ENCODE results near the gene RAPGEF1. TPM values are rescaled to one million over a fixed set of nuclear protein-coding genes. Genes with fewer than 3 reads are reported as not detected.

RAPGEF1 gene
- total and polyA plus RNA-seq, 2 of the 13 experiments (the other 11 are each of a cell fraction or from before 2014, with no cell fraction given): 21.2 to 38.9 TPM

DNA sequence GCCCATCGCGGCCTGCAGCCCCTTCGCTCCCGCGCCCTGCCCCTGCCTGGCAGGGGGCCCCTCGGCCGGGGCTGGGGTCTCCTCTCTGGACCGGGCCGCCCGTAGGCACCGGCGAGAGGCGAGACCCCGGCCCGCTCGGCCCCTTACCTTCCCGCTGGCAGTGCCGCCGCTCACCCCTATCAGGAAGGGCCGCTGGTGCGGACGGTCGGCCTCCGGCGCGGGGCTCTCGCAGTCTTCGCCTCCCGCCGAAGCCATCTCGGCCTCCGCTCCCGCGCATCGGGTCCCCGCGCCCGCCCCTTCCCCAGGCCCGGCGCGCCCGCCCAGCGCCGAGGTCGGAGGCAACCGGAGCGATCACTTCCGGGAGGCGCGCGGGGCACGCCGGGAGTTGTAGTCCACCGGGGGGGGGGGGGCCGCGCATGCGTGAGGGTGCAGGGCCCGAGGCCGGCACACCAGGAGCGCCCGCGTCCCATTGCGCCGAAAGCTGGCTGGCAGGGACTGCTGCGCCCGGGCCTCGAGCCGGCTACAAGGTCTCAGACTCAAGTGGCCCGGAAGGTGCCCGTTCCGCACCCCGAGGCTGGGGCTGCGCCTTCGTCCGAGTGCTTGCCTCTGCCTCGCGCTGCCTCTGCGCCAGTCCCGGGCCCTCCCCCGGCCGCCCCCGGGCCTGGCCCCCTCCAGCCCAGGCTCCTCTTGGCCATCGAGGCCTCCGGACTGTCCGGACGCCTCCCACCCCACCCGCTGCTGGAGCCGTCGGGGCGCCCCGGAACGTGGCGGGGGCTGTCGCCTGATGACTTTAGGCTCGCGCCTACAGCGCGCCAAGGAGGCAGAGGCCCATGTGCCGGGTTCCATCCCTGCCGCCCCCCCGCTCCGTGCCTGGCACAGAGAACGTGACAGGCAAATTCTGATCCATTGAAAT is 208.7 kb downstream of the RAPGEF1 start, which contains the start of gene UCK1 (continued):
- TF ChIP-seq REPIN1 (CRISPR knock-in tag; IDR thresholded peaks at IDR 0.05; ENCODE audit: borderline replicate concordance, low read depth): 0 out of 2 replicates have a peak, but pooled peaks have one; percentile 16
- TF ChIP-seq GZF1 (CRISPR knock-in tag; IDR thresholded peaks at IDR 0.05): no peak
- no peak for TF ChIP-seq ZNF644 (CRISPR knock-in tag; IDR thresholded peaks at IDR 0.05; ENCODE audit: low read depth)
- TF ChIP-seq KMT2B (CRISPR knock-in tag; IDR thresholded peaks at IDR 0.05): no peak
- TF ChIP-seq SMYD3 (CRISPR knock-in tag; IDR thresholded peaks at IDR 0.05): no peak
- no peak; the same call in 1 of the 2 replicates for TF ChIP-seq ZNF546 (CRISPR knock-in tag; conservative IDR thresholded peaks at IDR 0.05)
- TF ChIP-seq ZNF160 (CRISPR knock-in tag; IDR thresholded peaks at IDR 0.05): no peak
- peak; percentile 49; the same call in 1 of the 2 replicates for TF ChIP-seq POLR2AphosphoS5 (IDR thresholded peaks at IDR 0.05; ENCODE audit: low read depth, low read length)
- TF ChIP-seq, protein P1, sequence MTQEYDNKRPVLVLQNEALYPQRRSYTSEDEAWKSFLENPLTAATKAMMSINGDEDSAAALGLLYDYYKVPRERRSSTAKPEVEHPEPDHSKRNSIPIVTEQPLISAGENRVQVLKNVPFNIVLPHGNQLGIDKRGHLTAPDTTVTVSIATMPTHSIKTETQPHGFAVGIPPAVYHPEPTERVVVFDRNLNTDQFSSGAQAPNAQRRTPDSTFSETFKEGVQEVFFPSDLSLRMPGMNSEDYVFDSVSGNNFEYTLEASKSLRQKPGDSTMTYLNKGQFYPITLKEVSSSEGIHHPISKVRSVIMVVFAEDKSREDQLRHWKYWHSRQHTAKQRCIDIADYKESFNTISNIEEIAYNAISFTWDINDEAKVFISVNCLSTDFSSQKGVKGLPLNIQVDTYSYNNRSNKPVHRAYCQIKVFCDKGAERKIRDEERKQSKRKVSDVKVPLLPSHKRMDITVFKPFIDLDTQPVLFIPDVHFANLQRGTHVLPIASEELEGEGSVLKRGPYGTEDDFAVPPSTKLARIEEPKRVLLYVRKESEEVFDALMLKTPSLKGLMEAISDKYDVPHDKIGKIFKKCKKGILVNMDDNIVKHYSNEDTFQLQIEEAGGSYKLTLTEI (CRISPR knock-in tag; conservative IDR thresholded peaks at IDR 0.05): no peak
- TF ChIP-seq, protein P2, sequence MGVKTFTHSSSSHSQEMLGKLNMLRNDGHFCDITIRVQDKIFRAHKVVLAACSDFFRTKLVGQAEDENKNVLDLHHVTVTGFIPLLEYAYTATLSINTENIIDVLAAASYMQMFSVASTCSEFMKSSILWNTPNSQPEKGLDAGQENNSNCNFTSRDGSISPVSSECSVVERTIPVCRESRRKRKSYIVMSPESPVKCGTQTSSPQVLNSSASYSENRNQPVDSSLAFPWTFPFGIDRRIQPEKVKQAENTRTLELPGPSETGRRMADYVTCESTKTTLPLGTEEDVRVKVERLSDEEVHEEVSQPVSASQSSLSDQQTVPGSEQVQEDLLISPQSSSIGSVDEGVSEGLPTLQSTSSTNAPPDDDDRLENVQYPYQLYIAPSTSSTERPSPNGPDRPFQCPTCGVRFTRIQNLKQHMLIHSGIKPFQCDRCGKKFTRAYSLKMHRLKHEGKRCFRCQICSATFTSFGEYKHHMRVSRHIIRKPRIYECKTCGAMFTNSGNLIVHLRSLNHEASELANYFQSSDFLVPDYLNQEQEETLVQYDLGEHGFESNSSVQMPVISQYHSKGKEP (CRISPR knock-in tag; IDR thresholded peaks at IDR 0.05): no peak
- TF ChIP-seq DMAP1 (CRISPR knock-in tag; IDR thresholded peaks at IDR 0.05): no peak
- TF ChIP-seq MED1 (CRISPR knock-in tag; IDR thresholded peaks at IDR 0.05): peak; percentile 15; the same call in 1 of the 2 replicates
- no peak for TF ChIP-seq PHB2 (IDR thresholded peaks at IDR 0.05; ENCODE audit: partially characterized antibody)
- TF ChIP-seq PAX8 (CRISPR knock-in tag; IDR thresholded peaks at IDR 0.05; ENCODE audit: borderline replicate concordance): no peak
- TF ChIP-seq TBX2 (CRISPR knock-in tag; IDR thresholded peaks at IDR 0.05; ENCODE audit: borderline replicate concordance): peak; percentile 39; the same call in 1 of the 2 replicates
- TF ChIP-seq, protein P3, sequence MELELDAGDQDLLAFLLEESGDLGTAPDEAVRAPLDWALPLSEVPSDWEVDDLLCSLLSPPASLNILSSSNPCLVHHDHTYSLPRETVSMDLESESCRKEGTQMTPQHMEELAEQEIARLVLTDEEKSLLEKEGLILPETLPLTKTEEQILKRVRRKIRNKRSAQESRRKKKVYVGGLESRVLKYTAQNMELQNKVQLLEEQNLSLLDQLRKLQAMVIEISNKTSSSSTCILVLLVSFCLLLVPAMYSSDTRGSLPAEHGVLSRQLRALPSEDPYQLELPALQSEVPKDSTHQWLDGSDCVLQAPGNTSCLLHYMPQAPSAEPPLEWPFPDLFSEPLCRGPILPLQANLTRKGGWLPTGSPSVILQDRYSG (CRISPR knock-in tag; IDR thresholded peaks at IDR 0.05): no peak
- TF ChIP-seq, protein P4, sequence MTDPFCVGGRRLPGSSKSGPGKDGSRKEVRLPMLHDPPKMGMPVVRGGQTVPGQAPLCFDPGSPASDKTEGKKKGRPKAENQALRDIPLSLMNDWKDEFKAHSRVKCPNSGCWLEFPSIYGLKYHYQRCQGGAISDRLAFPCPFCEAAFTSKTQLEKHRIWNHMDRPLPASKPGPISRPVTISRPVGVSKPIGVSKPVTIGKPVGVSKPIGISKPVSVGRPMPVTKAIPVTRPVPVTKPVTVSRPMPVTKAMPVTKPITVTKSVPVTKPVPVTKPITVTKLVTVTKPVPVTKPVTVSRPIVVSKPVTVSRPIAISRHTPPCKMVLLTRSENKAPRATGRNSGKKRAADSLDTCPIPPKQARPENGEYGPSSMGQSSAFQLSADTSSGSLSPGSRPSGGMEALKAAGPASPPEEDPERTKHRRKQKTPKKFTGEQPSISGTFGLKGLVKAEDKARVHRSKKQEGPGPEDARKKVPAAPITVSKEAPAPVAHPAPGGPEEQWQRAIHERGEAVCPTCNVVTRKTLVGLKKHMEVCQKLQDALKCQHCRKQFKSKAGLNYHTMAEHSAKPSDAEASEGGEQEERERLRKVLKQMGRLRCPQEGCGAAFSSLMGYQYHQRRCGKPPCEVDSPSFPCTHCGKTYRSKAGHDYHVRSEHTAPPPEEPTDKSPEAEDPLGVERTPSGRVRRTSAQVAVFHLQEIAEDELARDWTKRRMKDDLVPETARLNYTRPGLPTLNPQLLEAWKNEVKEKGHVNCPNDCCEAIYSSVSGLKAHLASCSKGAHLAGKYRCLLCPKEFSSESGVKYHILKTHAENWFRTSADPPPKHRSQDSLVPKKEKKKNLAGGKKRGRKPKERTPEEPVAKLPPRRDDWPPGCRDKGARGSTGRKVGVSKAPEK (CRISPR knock-in tag; IDR thresholded peaks at IDR 0.05; ENCODE audit: borderline replicate concordance): no peak
- TF ChIP-seq ZSCAN20 (CRISPR knock-in tag; IDR thresholded peaks at IDR 0.05; ENCODE audit: borderline replicate concordance): 0 out of 2 replicates have a peak, but pooled peaks have one; percentile 33
- TF ChIP-seq ELF4 (CRISPR knock-in tag; IDR thresholded peaks at IDR 0.05; ENCODE audit: borderline replicate concordance): no peak
- TF ChIP-seq SP140L (CRISPR knock-in tag; IDR thresholded peaks at IDR 0.05; ENCODE audit: borderline replicate concordance): no peak
- TF ChIP-seq PRPF4 (IDR thresholded peaks at IDR 0.05; ENCODE audit: low read depth, low read length, poor library complexity, severe bottlenecking): no peak
- no peak; the same call in 1 of the 2 replicates for TF ChIP-seq STAG1 (CRISPR knock-in tag; IDR thresholded peaks at IDR 0.05)
- no peak for TF ChIP-seq NCOA5 (CRISPR knock-in tag; IDR thresholded peaks at IDR 0.05)
